Spleen (tissue), 11 donors: ENCODE data around the gene LRRC4C. TPM values are rescaled to one million over a fixed set of nuclear protein-coding genes. Genes with fewer than 3 reads are reported as not detected.

ENCODE experiments used
- DNase-seq: peaks from one replicate; pipeline ENCODE4 v3.0.0-alpha.2; 2020
- H3K27ac ChIP-seq, 8 donors: fragments of 200-600 bp; sonication (generic) in 7 of 8; 1 replicate in 4 of 8; 2 replicates in 4 of 8; pipeline versions ENCODE4 v1.5.0 to v1.8.0; 2016 to 2021; ENCODE audit warnings: inconsistent platforms in 4 of 8, mild to moderate bottlenecking in 4 of 8, moderate library complexity in 1 of 8
- H3K27me3 ChIP-seq, 7 donors: fragments of 200-600 bp; sonication (generic) in 6 of 7; replicated peaks in 1 of 7; 1 replicate in 4 of 7; 2 replicates in 3 of 7; pipeline versions ENCODE4 v1.5.0 to v1.8.0; 2016 to 2021; ENCODE audit warnings: inconsistent platforms in 3 of 7, mild to moderate bottlenecking in 1 of 7
- H3K36me3 ChIP-seq, 6 donors: fragments of 200-600 bp; sonication (generic) in 5 of 6; 1 replicate in 4 of 6; 2 replicates in 2 of 6; pipeline versions ENCODE4 v1.5.0 to v1.8.0; 2016 to 2021; ENCODE audit warnings: inconsistent platforms in 2 of 6
- H3K4me1 ChIP-seq, 6 donors: fragments of 200-600 bp; sonication (generic) in 5 of 6; 1 replicate in 3 of 6; 2 replicates in 3 of 6; pipeline versions ENCODE4 v1.5.0 to v1.8.0; 2016 to 2021; ENCODE audit warnings: inconsistent platforms in 3 of 6
- H3K4me3 ChIP-seq, 8 donors: fragments of 200-600 bp; sonication (generic) in 7 of 8; 1 replicate in 4 of 8; 2 replicates in 4 of 8; pipeline versions ENCODE4 v1.5.0 to v1.8.0; 2016 to 2021; ENCODE audit warnings: inconsistent platforms in 4 of 8, mild to moderate bottlenecking in 4 of 8, moderate library complexity in 2 of 8
- H3K9me3 ChIP-seq, 8 donors: fragments of 200-600 bp; sonication (generic) in 7 of 8; 1 replicate in 4 of 8; 2 replicates in 4 of 8; pipeline versions ENCODE4 v1.5.0 to v1.8.0; 2016 to 2021; ENCODE audit warnings: inconsistent platforms in 4 of 8
- CTCF ChIP-seq, 11 experiments: fragments of 200-600 bp in 7 of 11; fragments of 450-650 bp in 4 of 11; sonication (generic) in 4 of 11; IDR thresholded peaks in 8 of 11; conservative IDR thresholded peaks in 3 of 11; 1 replicate in 7 of 11; 2 replicates in 4 of 11; pipeline versions ENCODE4 v1.4.0 to v1.8.0; 2016 to 2021; ENCODE audit warnings: antibody characterized with exemption in 11 of 11, inconsistent platforms in 4 of 11, mild to moderate bottlenecking in 1 of 11
- POLR2A ChIP-seq, 3 donors: fragments of 450-650 bp; IDR thresholded peaks; one replicate each; pipeline ENCODE4 v1.5.1; 2017; ENCODE audit warnings: antibody characterized with exemption in 3 of 3, mild to moderate bottlenecking in 1 of 3
- POLR2AphosphoS5 ChIP-seq, 3 donors: sonication (generic); formaldehyde crosslinking; IDR thresholded peaks; one replicate each; pipeline ENCODE4 v1.5.1; 2017; ENCODE audit warnings: antibody characterized with exemption in 3 of 3
- WGBS, 5 donors: extraction: QIAGEN DNeasy Blood & Tissue Kit in 3 of 5; methylation state at CpG; one replicate each; pipeline versions ENCODE4 v1.1.5 to v1.1.7; 2013 to 2018; 5-methylcytosine and 5-hydroxymethylcytosine counted together
- intact Hi-C: fragments of 100-400 bp; cut with DNase I; formaldehyde crosslinking; loops from one replicate; pipeline ENCODE4 v1.15.0; 2023; ENCODE audit warnings: low total_unique reads
- polyA plus RNA-seq, 3 donors: library from polyadenylated mRNA; stranded (reverse); fragments of 200-250 nt; gene quantifications; one replicate each; pipeline ENCODE4 v1.2.1, GENCODE V29; 2013
- total RNA-seq, 7 donors: library from RNA; depleted of rRNA in 3 of 7; stranded (reverse); fragments of >200 nt in 3 of 7; fragmentation: NEBNext Ultra II Directional in 4 of 7; extraction: Animal tissue kit (Norgen Biotek cat#: 25700) in 4 of 7; gene quantifications; one replicate each; pipeline versions ENCODE4 v1.1.0 to v1.2.1, GENCODE V29; 2016 to 2021
- donor health status: healthy with polysubstance abuse.
- donor health status: DM: no; HTN: no; CAD: no; lungs with moderate emphysema.
- donor health status: DM: no; HTN: no; CAD: no.
- donor health status: Bipolar disorder and iron deficiency.
- donor health status: healthy.
- donor health status: DM: no; HTN: no; CAD: no.
- donor health status: DM: yes; HTN: yes; CAD: no.

Gene LRRC4C
- total and polyA plus RNA-seq, 10 donors: 0.15 to 8.9 (median 1.9) TPM

GRCh38 chr11:41351825-41352224 lies 107.6 kb downstream of the LRRC4C start:
- H3K27me3 ChIP-seq: no peaks in the 10 kb centered on the region
- 50 to 72% (median 65%) methylated on average over 2 of the region's 2 CpGs for WGBS, 5 donors
- H3K36me3 ChIP-seq: no peaks in the 10 kb centered on the region
- H3K4me1 ChIP-seq: no peaks in the 10 kb centered on the region
- H3K27ac ChIP-seq: no peak overlapping the region
- TF ChIP-seq CTCF (IDR thresholded peaks at IDR 0.05 in 8 of 11, conservative IDR thresholded peaks at IDR 0.05 in 3 of 11): no peak
- TF ChIP-seq POLR2A (IDR thresholded peaks at IDR 0.05): no peak
- no peak for TF ChIP-seq POLR2AphosphoS5 (IDR thresholded peaks at IDR 0.05)
- H3K9me3 ChIP-seq: peaks cover 0 to 5% (median 0%) of the 10 kb centered on the region in 8 donors
- H3K4me3 ChIP-seq: no peak overlapping the region
- intact Hi-C loops: no loop called here
- no peak for DNase-seq

DNA sequence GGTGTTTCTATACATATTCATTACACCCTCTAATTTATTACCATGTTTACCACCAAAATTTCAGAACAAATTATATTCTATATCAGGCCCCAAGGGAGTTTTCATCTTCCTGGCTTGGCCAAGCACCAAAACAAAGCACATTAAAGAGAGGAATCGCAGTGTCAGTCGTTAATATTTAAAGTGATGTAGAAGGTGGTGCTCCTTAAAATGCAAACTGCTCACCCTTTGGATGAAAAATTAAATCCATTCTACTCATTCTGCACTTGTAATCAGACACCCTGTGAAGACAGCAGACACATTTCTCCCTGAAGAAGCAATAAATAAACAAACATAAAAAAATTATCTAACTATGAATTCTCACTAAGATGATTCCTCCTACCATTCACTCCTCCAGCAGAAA lies 113.4 kb downstream of the LRRC4C start:
- Histone ChIP-seq H3K36me3 (no peaks in the 10 kb centered on the region), H3K27me3 (no peaks in the 10 kb centered on the region), H3K27ac (no peak overlapping the region), H3K4me1 (no peaks in the 10 kb centered on the region), H3K9me3 (peaks cover 0 to 5% (median 0%) of the 10 kb centered on the region in 8 donors), H3K4me3 (no peak overlapping the region)
- TF ChIP-seq POLR2A (IDR thresholded peaks at IDR 0.05): no peak
- no peak for TF ChIP-seq CTCF (IDR thresholded peaks at IDR 0.05 in 8 of 11, conservative IDR thresholded peaks at IDR 0.05 in 3 of 11)
- no peak for TF ChIP-seq POLR2AphosphoS5 (IDR thresholded peaks at IDR 0.05)
- no peak for DNase-seq
- intact Hi-C loops: no loop called here
- WGBS, 5 donors: 82 to 94% (median 88%) methylated on average over 2 of the region's 2 CpGs

GRCh38 chr11:41334007-41334933 lies 125.2 kb downstream of the LRRC4C start:
- H3K4me1 ChIP-seq: no peaks in the 10 kb centered on the region
- no peaks in the 10 kb centered on the region for H3K36me3 ChIP-seq
- H3K4me3 ChIP-seq: no peak overlapping the region
- H3K27me3 ChIP-seq: no peaks in the 10 kb centered on the region
- H3K27ac ChIP-seq: no peak overlapping the region
- WGBS, 5 donors: 71 to 82% (median 79%) methylated on average over 7 of the region's 7 CpGs
- peaks cover 0 to 3% (median 0%) of the 10 kb centered on the region in 8 donors for H3K9me3 ChIP-seq
- TF ChIP-seq CTCF (IDR thresholded peaks at IDR 0.05 in 8 of 11, conservative IDR thresholded peaks at IDR 0.05 in 3 of 11) (no peak), POLR2AphosphoS5 (IDR thresholded peaks at IDR 0.05) (no peak), POLR2A (IDR thresholded peaks at IDR 0.05) (no peak)
- DNase-seq: no peak
- intact Hi-C loops: no loop called here

DNA sequence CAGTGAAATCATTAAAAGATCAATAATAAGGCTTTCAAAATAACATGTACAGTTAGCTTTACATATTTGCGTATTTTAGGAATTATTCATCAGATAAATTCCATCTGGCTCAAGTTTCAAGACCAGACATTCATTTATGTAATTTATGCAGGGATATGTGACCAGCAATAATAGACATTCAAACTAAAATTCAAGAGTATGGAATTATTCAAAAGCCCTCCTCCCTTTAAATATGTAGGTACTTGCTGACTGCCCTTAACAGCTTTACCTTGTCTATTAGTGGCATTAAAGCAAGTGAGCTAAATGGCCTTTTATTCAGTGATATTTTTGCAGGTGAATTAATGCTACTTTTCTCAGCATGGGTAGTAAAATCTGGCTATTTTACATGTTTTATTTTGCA lies 126.1 kb downstream of the LRRC4C start:
- Histone ChIP-seq H3K9me3 (peaks cover 0 to 2% (median 0%) of the 10 kb centered on the region in 8 donors), H3K4me3 (no peak overlapping the region), H3K27me3 (no peaks in the 10 kb centered on the region), H3K4me1 (no peaks in the 10 kb centered on the region), H3K36me3 (no peaks in the 10 kb centered on the region), H3K27ac (no peak overlapping the region)
- 81 to 94% (median 92%) methylated on average over 1 of the region's 1 CpG for WGBS, 5 donors
- TF ChIP-seq CTCF (IDR thresholded peaks at IDR 0.05 in 8 of 11, conservative IDR thresholded peaks at IDR 0.05 in 3 of 11) (no peak), POLR2A (IDR thresholded peaks at IDR 0.05) (no peak), POLR2AphosphoS5 (IDR thresholded peaks at IDR 0.05) (no peak)
- no peak for DNase-seq
- intact Hi-C loops: no loop called here
